Stimulated activated naive B cell treated with anti-CD40 and anti-IgM and Interleukin-4, amounts not matched to agents 10 μg/mL and 1 μg/mL and 100 μg/mL, for 72 hours (primary cell): ENCODE results near the gene FRS3.

ENCODE experiments used
- ATAC-seq, 2 donors: fragments of 150-1000 bp; cut with Tn5 transposase; replicated peaks; 2 replicates each; pipeline ENCODE4 v1.10.0; 2021; ENCODE audit warnings: moderate library complexity in 1 of 2
- DNase-seq: peaks from one replicate; pipeline ENCODE4 v3.0.0; 2021
- H3K27ac Mint-ChIP-seq: one replicate; pipeline ENCODE4 v1.8.0; 2022; ENCODE audit warnings: mild to moderate bottlenecking, mixed read lengths
- H3K27me3 Mint-ChIP-seq, 2 donors: one replicate each; pipeline ENCODE4 v1.8.0; 2022; ENCODE audit warnings: mixed read lengths in 2 of 2
- H3K36me3 Mint-ChIP-seq, 2 donors: one replicate each; pipeline ENCODE4 v1.8.0; 2022; ENCODE audit warnings: mixed read lengths in 2 of 2, mild to moderate bottlenecking in 1 of 2
- H3K4me1 Mint-ChIP-seq, 2 donors: one replicate each; pipeline ENCODE4 v1.8.0; 2022; ENCODE audit warnings: mixed read lengths in 2 of 2, mild to moderate bottlenecking in 1 of 2
- H3K4me3 Mint-ChIP-seq, 2 donors: one replicate each; pipeline ENCODE4 v1.8.0; 2022; ENCODE audit warnings: mild to moderate bottlenecking in 2 of 2, mixed read lengths in 2 of 2, moderate library complexity in 1 of 2
- H3K9me3 Mint-ChIP-seq, 2 donors: one replicate each; pipeline ENCODE4 v1.8.0; 2022; ENCODE audit warnings: mixed read lengths in 2 of 2, mild to moderate bottlenecking in 1 of 2

The FRS3 gene

GRCh38 chr6:41784581-41785171, 5.0 kb upstream of the FRS3 start:
- no peak for ATAC-seq
- no peak for DNase-seq
- peak overlapping the region; percentile 44 for H3K27ac Mint-ChIP-seq
- H3K9me3 Mint-ChIP-seq, result no peaks in the 10 kb centered on the region
- H3K4me3 Mint-ChIP-seq, result peak overlapping the region in 1 of 2 donors; percentile 95
- H3K36me3 Mint-ChIP-seq, result peaks cover 2 to 11% of the 10 kb centered on the region in 2 donors
- no peaks in the 10 kb centered on the region for H3K27me3 Mint-ChIP-seq
- peaks cover 24 to 42% of the 10 kb centered on the region in 2 donors for H3K4me1 Mint-ChIP-seq

- Mint-ChIP-seq H3K36me3 (peaks cover 2 to 3% of the 10 kb centered on the region in 2 donors), H3K9me3 (no peaks in the 10 kb centered on the region), H3K4me1 (peaks cover 26 to 46% of the 10 kb centered on the region in 2 donors), H3K27me3 (no peaks in the 10 kb centered on the region), H3K4me3 (no peak overlapping the region), H3K27ac (no peak overlapping the region)
- DNase-seq (no peak), ATAC-seq (no peak)
Observed at GRCh38 chr6:41783106-41783780, 3.5 kb upstream of the FRS3 start.

- DNase-seq, result no peak
- Mint-ChIP-seq H3K9me3 (no peaks in the 10 kb centered on the region), H3K4me3 (peak overlapping the region; percentile 49 to 78), H3K36me3 (peaks cover 2 to 10% of the 10 kb centered on the region in 2 donors), H3K27ac (no peak overlapping the region), H3K27me3 (no peaks in the 10 kb centered on the region), H3K4me1 (peaks cover 28 to 47% of the 10 kb centered on the region in 2 donors)
- ATAC-seq, result no peak
Observed at GRCh38 chr6:41781366-41781730, 1.6 kb upstream of the FRS3 start.

- no peaks in the 10 kb centered on the region for H3K27me3 Mint-ChIP-seq
- peak within 1 kb of the TSS; percentile 75 for H3K27ac Mint-ChIP-seq
- peak within 1 kb of the TSS; percentile 87 to 94 for H3K4me3 Mint-ChIP-seq
- ATAC-seq (peak; percentile 1 to 2), DNase-seq (no peak)
- H3K9me3 Mint-ChIP-seq, result no peaks in the 10 kb centered on the region
- peaks cover 2 to 10% of the 10 kb centered on the region in 2 donors for H3K36me3 Mint-ChIP-seq
- peaks cover 24 to 41% of the 10 kb centered on the region in 2 donors for H3K4me1 Mint-ChIP-seq
Observed at GRCh38 chr6:41780551-41781365, 1.1 kb upstream of the FRS3 start, which contains the start of gene PRICKLE4. Gene PRICKLE4 (plus strand): TSS chr6:41780782. CDS start chr6:41783474, 2,692 bp downstream.

- Mint-ChIP-seq H3K27ac (peak overlapping the region; percentile 90), H3K36me3 (peaks cover 10 to 22% of the 10 kb centered on the region in 2 donors), H3K4me3 (peak overlapping the region; percentile 89 to 91), H3K27me3 (no peaks in the 10 kb centered on the region), H3K9me3 (no peaks in the 10 kb centered on the region), H3K4me1 (peaks cover 15 to 27% of the 10 kb centered on the region in 2 donors)
- DNase-seq (no peak), ATAC-seq (peak in 1 of 2 donors; percentile 33)
Observed at GRCh38 chr6:41779336-41779735, 364 bp downstream of the FRS3 start.

- H3K27me3 Mint-ChIP-seq, result no peaks in the 10 kb centered on the region
- ATAC-seq (no peak), DNase-seq (no peak)
- peak overlapping the region; percentile 90 for H3K27ac Mint-ChIP-seq
- no peaks in the 10 kb centered on the region for H3K9me3 Mint-ChIP-seq
- peaks cover 14 to 26% of the 10 kb centered on the region in 2 donors for H3K36me3 Mint-ChIP-seq
- peak overlapping the region; percentile 89 to 91 for H3K4me3 Mint-ChIP-seq
- H3K4me1 Mint-ChIP-seq, result peaks cover 13 to 23% of the 10 kb centered on the region in 2 donors
Observed at GRCh38 chr6:41778895-41779294, 805 bp downstream of the FRS3 start.

GRCh38 chr6:41777551-41778285, 2.0 kb downstream of the FRS3 start:
- H3K4me3 Mint-ChIP-seq, result no peak overlapping the region
- H3K9me3 Mint-ChIP-seq, result no peaks in the 10 kb centered on the region
- H3K27me3 Mint-ChIP-seq, result no peaks in the 10 kb centered on the region
- DNase-seq (no peak), ATAC-seq (no peak)
- peaks cover 13 to 23% of the 10 kb centered on the region in 2 donors for H3K4me1 Mint-ChIP-seq
- H3K36me3 Mint-ChIP-seq, result peaks cover 14 to 27% of the 10 kb centered on the region in 2 donors
- H3K27ac Mint-ChIP-seq, result no peak overlapping the region

- no peak for ATAC-seq
- Mint-ChIP-seq H3K27ac (no peak overlapping the region), H3K9me3 (no peaks in the 10 kb centered on the region), H3K4me1 (peaks cover 7 to 16% of the 10 kb centered on the region in 2 donors), H3K4me3 (no peak overlapping the region), H3K36me3 (peaks cover 29 to 44% of the 10 kb centered on the region in 2 donors), H3K27me3 (no peaks in the 10 kb centered on the region)
- DNase-seq, result no peak
Observed at GRCh38 chr6:41775293-41775882, 4.3 kb downstream of the FRS3 start.

GRCh38 chr6:41774841-41775240, 4.9 kb downstream of the FRS3 start:
- ATAC-seq (no peak), DNase-seq (no peak)
- no peak overlapping the region for H3K4me3 Mint-ChIP-seq
- peaks cover 32 to 49% of the 10 kb centered on the region in 2 donors for H3K36me3 Mint-ChIP-seq
- no peak overlapping the region for H3K27ac Mint-ChIP-seq
- no peaks in the 10 kb centered on the region for H3K9me3 Mint-ChIP-seq
- H3K27me3 Mint-ChIP-seq, result no peaks in the 10 kb centered on the region
- peaks cover 7 to 16% of the 10 kb centered on the region in 2 donors for H3K4me1 Mint-ChIP-seq

- H3K4me3 Mint-ChIP-seq, result no peak overlapping the region
- no peaks in the 10 kb centered on the region for H3K4me1 Mint-ChIP-seq
- no peak overlapping the region for H3K27ac Mint-ChIP-seq
- H3K27me3 Mint-ChIP-seq, result no peaks in the 10 kb centered on the region
- peaks cover 30 to 43% of the 10 kb centered on the region in 2 donors for H3K36me3 Mint-ChIP-seq
- DNase-seq (no peak), ATAC-seq (no peak)
- no peaks in the 10 kb centered on the region for H3K9me3 Mint-ChIP-seq
Observed at GRCh38 chr6:41771058-41771983, 8.4 kb downstream of the FRS3 start.

- H3K9me3 Mint-ChIP-seq, result no peaks in the 10 kb centered on the region
- H3K27ac Mint-ChIP-seq, result no peak overlapping the region
- no peak overlapping the region for H3K4me3 Mint-ChIP-seq
- DNase-seq (no peak), ATAC-seq (no peak)
- no peaks in the 10 kb centered on the region for H3K4me1 Mint-ChIP-seq
- H3K36me3 Mint-ChIP-seq, result peaks cover 30 to 43% of the 10 kb centered on the region in 2 donors
- H3K27me3 Mint-ChIP-seq, result no peaks in the 10 kb centered on the region
Observed at GRCh38 chr6:41770381-41771057, 9.2 kb downstream of the FRS3 start.

GRCh38 chr6:41769376-41769775, 10.3 kb downstream of the FRS3 start:
- H3K36me3 Mint-ChIP-seq, result peaks cover 22 to 31% of the 10 kb centered on the region in 2 donors
- no peak overlapping the region for H3K27ac Mint-ChIP-seq
- ATAC-seq (no peak), DNase-seq (no peak)
- no peaks in the 10 kb centered on the region for H3K9me3 Mint-ChIP-seq
- no peaks in the 10 kb centered on the region for H3K27me3 Mint-ChIP-seq
- no peak overlapping the region for H3K4me3 Mint-ChIP-seq
- no peaks in the 10 kb centered on the region for H3K4me1 Mint-ChIP-seq
